GM12878 (cell line): ENCODE measurements around the gene MTIF2. TPM values are rescaled to one million over a fixed set of nuclear protein-coding genes. Genes with fewer than 3 reads are reported as not detected.
A peak's percentile ranks its signal among the peaks of the same experiment; 100 is the strongest.

Source experiments
- ATF7 ChIP-seq: fragments of 450-650 bp; IDR thresholded peaks from 2 replicates; pipeline ENCODE4 v1.6.1; 2016; ENCODE audit warnings: low read depth, mild to moderate bottlenecking
- CHD4 ChIP-seq: fragments of 200-600 bp; sonication (generic); IDR thresholded peaks from 2 replicates; pipeline ENCODE4 v1.6.1; 2016; ENCODE audit warnings: mild to moderate bottlenecking
- EED ChIP-seq: sonication (generic); IDR thresholded peaks from 2 replicates; pipeline ENCODE4 v1.6.1; 2016; ENCODE audit warnings: antibody characterized with exemption, low read depth
- EP300 ChIP-seq, 2 experiments: fragments of 150-350 bp in 1 of 2; IDR thresholded peaks; 2 replicates each; pipeline ENCODE4 v1.6.1; 2011 to 2012; ENCODE audit warnings: low read depth in 2 of 2, low read length in 2 of 2, borderline replicate concordance in 1 of 2, improper control_type of control experiment in 1 of 2, inconsistent platforms in 1 of 2; ENCODE audit not compliant: control insufficient read depth in 1 of 2
- GABPA ChIP-seq: IDR thresholded peaks from 2 replicates; pipeline ENCODE4 v1.6.1; 2014; ENCODE audit warnings: antibody characterized with exemption, low read depth, mild to moderate bottlenecking, inconsistent platforms
- MEF2A ChIP-seq: IDR thresholded peaks from 2 replicates; pipeline ENCODE4 v1.6.1; 2011; ENCODE audit warnings: low read depth, mild to moderate bottlenecking, low read length, moderate library complexity; ENCODE audit not compliant: insufficient read depth
- MEF2B ChIP-seq: fragments of 450-650 bp; IDR thresholded peaks from 2 replicates; pipeline ENCODE4 v1.6.1; 2018; ENCODE audit warnings: mild to moderate bottlenecking, moderate library complexity; ENCODE audit not compliant: partially characterized antibody, poor library complexity, severe bottlenecking
- MTA2 ChIP-seq: fragments of 450-650 bp; IDR thresholded peaks from 2 replicates; pipeline ENCODE4 v1.6.1; 2016; ENCODE audit warnings: low read depth, mild to moderate bottlenecking, moderate library complexity
- MYC ChIP-seq: IDR thresholded peaks from 2 replicates; pipeline ENCODE4 v1.6.1; 2011; ENCODE audit warnings: mild to moderate bottlenecking, low read length, moderate library complexity, inconsistent platforms; ENCODE audit not compliant: insufficient read depth, insufficient replicate concordance, insufficient read length, severe bottlenecking
- NFIC ChIP-seq: IDR thresholded peaks from 2 replicates; pipeline ENCODE4 v1.6.1; 2012; ENCODE audit warnings: low read depth, mild to moderate bottlenecking, inconsistent platforms, low read length, moderate library complexity
- NKRF ChIP-seq: fragments of 450-650 bp; conservative IDR thresholded peaks from 2 replicates; pipeline ENCODE4 v1.6.1; 2017; ENCODE audit warnings: mild to moderate bottlenecking, moderate library complexity
- NR2C1 ChIP-seq: fragments of 450-650 bp; IDR thresholded peaks from 2 replicates; pipeline ENCODE4 v1.6.1; 2017; ENCODE audit warnings: antibody characterized with exemption, mild to moderate bottlenecking, moderate library complexity
- PML ChIP-seq: IDR thresholded peaks from 2 replicates; pipeline ENCODE4 v1.6.1; 2012; ENCODE audit warnings: low read length, inconsistent platforms
- RB1 ChIP-seq: fragments of 450-650 bp; formaldehyde crosslinking; IDR thresholded peaks from 2 replicates; pipeline ENCODE4 v1.6.1; 2017; ENCODE audit warnings: mild to moderate bottlenecking, borderline replicate concordance
- SIN3A ChIP-seq: IDR thresholded peaks from 2 replicates; pipeline ENCODE4 v1.6.1; 2012; ENCODE audit warnings: low read depth, low read length, improper control_type of control experiment
- SKIL ChIP-seq: fragments of 450-650 bp; IDR thresholded peaks from 2 replicates; pipeline ENCODE4 v1.6.1; 2017; ENCODE audit warnings: mild to moderate bottlenecking, low read depth, inconsistent platforms; ENCODE audit not compliant: poor library complexity, severe bottlenecking
- TCF12 ChIP-seq: IDR thresholded peaks from 2 replicates; pipeline ENCODE4 v1.6.1; 2011; ENCODE audit warnings: low read depth, mild to moderate bottlenecking, low read length
- polyA plus RNA-seq, 11 experiments: library from polyadenylated mRNA; depleted of rRNA in 4 of 11; unstranded in 6 of 11; stranded (reverse) in 5 of 11; fragments of >200 nt; fragmentation: Nextera tagmentation in 4 of 11; fragmentation: Illumina TruSeq in 1 of 11; extraction: Ambion mirVana in 4 of 11; extraction: Trizol in 1 of 11; gene quantifications; 1 replicate in 1 of 11; 2 replicates in 10 of 11; pipeline versions ENCODE4 v1.2.1 to v1.2.3, GENCODE V29; 2011 to 2016; ENCODE audit warnings: inconsistent platforms in 2 of 11, missing spikeins in 2 of 11, low read depth in 1 of 11
- total RNA-seq, 4 experiments: library from RNA; depleted of rRNA in 3 of 4; stranded (reverse); fragments of >200 nt in 3 of 4; fragmentation: Illumina TruSeq in 1 of 4; extraction: Trizol in 1 of 4; gene quantifications; 2 replicates each; pipeline versions ENCODE4 v1.2.1 to v1.2.3, GENCODE V29; 2013 to 2021

MTIF2 gene
- total and polyA plus RNA-seq, 10 of the 15 experiments (the other 5 are each of a cell fraction or from before 2014, with no cell fraction given) = 26.4 to 63.7 (median 40.0) TPM

DNA sequence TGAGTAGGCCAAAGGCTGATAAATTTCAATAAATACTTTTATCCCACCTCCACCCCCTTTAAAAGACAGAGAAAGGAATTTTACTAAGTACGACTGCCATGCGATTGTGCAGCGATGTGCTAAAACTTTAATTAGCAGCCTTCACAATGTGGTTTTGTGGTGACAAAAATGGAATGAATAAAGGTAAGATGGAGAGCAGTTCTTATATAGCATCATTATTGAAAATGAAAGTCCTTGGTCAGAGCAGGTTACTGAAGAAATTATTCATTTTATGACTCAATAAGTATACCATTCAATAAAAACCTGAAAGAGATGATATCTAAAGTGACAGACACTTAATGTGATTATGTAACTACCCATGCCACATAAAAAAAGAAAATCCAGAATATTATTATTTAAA lies 33.2 kb upstream of the MTIF2 start (continued):
- peak in 1 of 2 experiments; percentile 58; a peak in 1 of 4 replicates for TF ChIP-seq EP300 (IDR thresholded peaks at IDR 0.05; ENCODE audit: borderline replicate concordance in 1 of 2, control insufficient read depth in 1 of 2, low read depth in 2 of 2, low read length in 2 of 2)
- TF ChIP-seq MEF2B = peak; percentile 87
- peak; percentile 89 for TF ChIP-seq MEF2A
- TF ChIP-seq EED = 0 out of 2 replicates have a peak, but pooled peaks have one; percentile 31
- TF ChIP-seq NFIC = peak; percentile 96
- no peak for TF ChIP-seq MYC
- no peak for TF ChIP-seq NKRF
- TF ChIP-seq SIN3A = no peak
- peak; percentile 84 for TF ChIP-seq SKIL
- no peak for TF ChIP-seq NR2C1
- peak; percentile 95 for TF ChIP-seq MTA2
- no peak for TF ChIP-seq RB1
- 0 out of 2 replicates have a peak, but pooled peaks have one; percentile 28 for TF ChIP-seq TCF12
- no peak for TF ChIP-seq CHD4
- TF ChIP-seq ATF7 = peak; percentile 72
- no peak; the same call in 1 of the 2 replicates for TF ChIP-seq PML
- peak; percentile 60; the same call in 1 of the 2 replicates for TF ChIP-seq GABPA
- TF ChIP-seq, all 136 proteins: peak for 33
